Measurements from ENCODE around the gene SLF2.

DNA sequence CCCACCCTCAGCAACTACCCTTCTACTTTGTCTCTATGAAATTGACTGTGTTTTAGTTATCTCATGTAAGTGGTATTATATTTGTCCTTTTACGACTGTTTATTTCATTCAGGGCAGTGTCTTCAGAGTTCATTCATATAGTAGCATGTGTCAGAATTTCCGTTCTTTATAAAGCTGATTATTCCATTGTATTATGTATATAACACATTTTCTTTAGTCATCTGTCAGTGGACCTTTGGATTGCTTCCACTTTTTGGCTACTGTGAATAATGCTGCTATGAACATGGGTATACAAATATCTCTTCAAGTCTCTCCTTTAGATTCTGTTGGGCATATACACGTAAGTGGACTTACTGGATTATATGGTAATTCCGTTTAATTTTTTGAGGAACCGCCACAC lies 14.5 kb downstream of the SLF2 start:
- TF ChIP-seq SNRNP70 (IDR thresholded peaks at IDR 0.05; ENCODE audit: low read depth, low read length) (no peak), TCF7L2 (IDR thresholded peaks at IDR 0.05; ENCODE audit: low read depth, low read length) (no peak), FOXM1 (CRISPR knock-in tag; IDR thresholded peaks at IDR 0.05) (no peak), EP300 (IDR thresholded peaks at IDR 0.05; ENCODE audit: low read depth in 2 of 2, low read length in 2 of 2) (no peak), EP300 (CRISPR knock-in tag; IDR thresholded peaks at IDR 0.05; ENCODE audit: borderline replicate concordance) (no peak), ZFYVE20 (CRISPR knock-in tag; IDR thresholded peaks at IDR 0.05; ENCODE audit: borderline replicate concordance, low read depth) (no peak), PHF20 (CRISPR knock-in tag; IDR thresholded peaks at IDR 0.05) (no peak), MZF1 (CRISPR knock-in tag; IDR thresholded peaks at IDR 0.05; ENCODE audit: borderline replicate concordance) (no peak)

Data from HepG2 (cell line).